ENCODE results near the gene RASSF1. TPM values are rescaled to one million over a fixed set of nuclear protein-coding genes. Genes with fewer than 3 reads are reported as not detected.

The RASSF1 gene
- polyA plus RNA-seq, 2 of the 4 experiments (the other 2 are of a cell fraction): 14.4 to 15.4 TPM

DNA sequence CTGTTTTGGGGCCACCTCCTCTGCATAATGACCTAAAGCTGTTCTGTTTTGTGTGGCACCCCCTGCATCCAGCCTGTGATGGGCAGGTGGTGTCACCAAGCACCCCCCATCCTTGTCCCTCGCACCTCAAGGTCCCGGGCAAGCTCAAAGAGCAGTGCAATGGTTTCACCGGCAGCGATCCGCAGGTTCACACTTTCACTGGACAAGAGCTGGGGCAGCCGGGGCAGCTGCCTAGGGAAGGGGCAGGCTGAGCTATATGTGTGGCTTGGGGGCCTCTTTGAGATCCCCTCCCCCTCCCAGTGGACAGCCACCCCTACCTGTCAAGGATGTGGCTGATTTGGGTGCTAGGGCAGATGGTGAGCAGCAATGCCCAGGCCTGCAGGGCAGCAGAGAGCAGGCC lies 51.5 kb downstream of the RASSF1 start (continued):
- TF ChIP-seq CHD4 (IDR thresholded peaks at IDR 0.05; ENCODE audit: borderline replicate concordance) (no peak), CEBPB (IDR thresholded peaks at IDR 0.05) (no peak), KDM5A (IDR thresholded peaks at IDR 0.05) (no peak), PHF8 (IDR thresholded peaks at IDR 0.05; ENCODE audit: borderline replicate concordance, low read depth) (no peak), SREBF2 (IDR thresholded peaks at IDR 0.05) (no peak), GATA3 (IDR thresholded peaks at IDR 0.05; ENCODE audit: borderline replicate concordance) (no peak), EHMT2 (IDR thresholded peaks at IDR 0.05; ENCODE audit: low read depth) (no peak), TP53 (CRISPR knock-in tag; IDR thresholded peaks at IDR 0.05) (no peak)
- TF ChIP-seq, protein P1, sequence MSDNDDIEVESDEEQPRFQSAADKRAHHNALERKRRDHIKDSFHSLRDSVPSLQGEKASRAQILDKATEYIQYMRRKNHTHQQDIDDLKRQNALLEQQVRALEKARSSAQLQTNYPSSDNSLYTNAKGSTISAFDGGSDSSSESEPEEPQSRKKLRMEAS (IDR thresholded peaks at IDR 0.05): no peak

DNA sequence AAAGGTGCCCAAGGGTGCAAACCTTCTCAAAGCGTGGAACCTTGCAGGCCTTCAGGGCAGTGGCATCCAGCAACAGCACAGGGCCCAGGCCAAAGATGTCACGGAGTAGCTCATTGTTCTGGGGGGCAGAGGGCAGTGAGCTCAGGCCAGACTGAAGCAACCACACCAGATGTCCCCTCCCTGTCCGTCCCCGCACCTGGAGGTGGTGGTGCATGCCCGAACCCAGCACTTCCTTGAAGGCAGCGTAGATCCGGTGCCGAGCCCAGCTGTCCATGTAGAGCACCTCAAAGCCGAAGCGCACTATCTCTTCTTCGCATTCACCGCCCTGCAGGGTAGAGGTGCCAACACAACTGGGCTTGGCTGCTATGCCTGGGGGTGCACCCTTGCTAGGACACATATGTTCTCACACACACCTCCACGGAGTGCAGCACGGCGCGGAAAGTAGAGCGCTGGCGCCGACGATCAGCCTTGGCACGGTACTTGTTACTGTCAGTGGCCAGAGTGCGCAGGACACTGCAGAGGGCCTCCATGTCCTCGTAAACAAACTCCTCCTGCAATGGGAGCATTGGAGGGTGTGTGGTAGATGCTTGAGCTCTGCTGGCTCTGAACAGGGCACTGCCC lies 52.1 kb downstream of the RASSF1 start:
- ChIA-PET CTCF (interaction anchor here (1.0 to 1.4 kb wide), 2 partner anchors 11 to 16 kb away, joined by 3 to 6 read pairs; no protein-coding TSS in a partner anchor), POLR2A (no interaction called here)
- FAIRE-seq (no peak), ATAC-seq (no peak), DNase-seq (ENCODE audit: low read depth in 1 of 2, low spot score in 1 of 2) (no peak)
- Histone ChIP-seq H3K9me3 (no peaks in the 10 kb centered on the region), H3K4me2 (no peak overlapping the region), H3K4me3 (no peak overlapping the region), H3K4me1 (peaks cover 13% of the 10 kb centered on the region; the same call in 2 of the 3 replicates), H3K27ac (no peak overlapping the region)
- 95% methylated on average over 20 of the region's 23 CpGs for WGBS (ENCODE audit: missing lambda C conversion rate)
- TF ChIP-seq, protein P2, sequence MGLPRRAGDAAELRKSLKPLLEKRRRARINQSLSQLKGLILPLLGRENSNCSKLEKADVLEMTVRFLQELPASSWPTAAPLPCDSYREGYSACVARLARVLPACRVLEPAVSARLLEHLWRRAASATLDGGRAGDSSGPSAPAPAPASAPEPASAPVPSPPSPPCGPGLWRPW (IDR thresholded peaks at IDR 0.05): no peak
- TF ChIP-seq, protein P1 (IDR thresholded peaks at IDR 0.05): no peak
- no peak for TF ChIP-seq ZSCAN20 (CRISPR knock-in tag; IDR thresholded peaks at IDR 0.05)
- TF ChIP-seq MAFK (IDR thresholded peaks at IDR 0.05; ENCODE audit: partially characterized antibody): no peak
- TF ChIP-seq ZNF302 (CRISPR knock-in tag; IDR thresholded peaks at IDR 0.05): no peak
- TF ChIP-seq RARB (CRISPR knock-in tag; IDR thresholded peaks at IDR 0.05): no peak
- TF ChIP-seq KDM1A (IDR thresholded peaks at IDR 0.05; ENCODE audit: low read depth): no peak
- TF ChIP-seq CBX2 (IDR thresholded peaks at IDR 0.05; ENCODE audit: borderline replicate concordance, low read depth): no peak
- no peak for TF ChIP-seq JUN (IDR thresholded peaks at IDR 0.05)
- TF ChIP-seq ESRRA (IDR thresholded peaks at IDR 0.05; ENCODE audit: borderline replicate concordance, low read length): no peak
- no peak for TF ChIP-seq EHF (CRISPR knock-in tag; IDR thresholded peaks at IDR 0.05)
- no peak for TF ChIP-seq RNF2 (IDR thresholded peaks at IDR 0.05; ENCODE audit: borderline replicate concordance, low read depth)
- no peak for TF ChIP-seq FOXS1 (CRISPR knock-in tag; IDR thresholded peaks at IDR 0.05)
- no peak for TF ChIP-seq ZC3H11A (IDR thresholded peaks at IDR 0.05)
- TF ChIP-seq MYC (IDR thresholded peaks at IDR 0.05; ENCODE audit: borderline replicate concordance, low read length): no peak

DNA sequence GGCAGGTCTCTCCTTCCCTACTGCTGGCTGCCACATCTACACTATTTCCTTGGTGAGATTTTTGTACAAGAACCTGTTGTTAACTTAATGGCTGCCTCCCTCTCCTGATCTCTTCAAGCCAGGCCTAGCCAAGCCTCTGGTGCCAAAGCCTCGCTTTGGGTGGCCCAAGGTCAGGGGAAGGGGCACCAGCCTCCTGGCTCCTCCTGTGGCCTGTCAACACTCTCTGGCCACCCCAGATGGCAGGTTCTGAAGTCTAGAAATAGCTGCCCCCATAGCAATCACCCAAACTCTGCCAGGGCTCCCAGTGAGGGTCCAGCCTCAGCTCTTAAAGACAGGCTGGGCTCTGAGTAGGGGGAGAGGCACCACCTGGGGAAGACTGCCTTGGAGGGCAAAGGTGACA lies 53.4 kb downstream of the RASSF1 start:
- Histone ChIP-seq H3K4me3 (no peak overlapping the region), H3K4me1 (peaks cover 8% of the 10 kb centered on the region; the same call in 1 of the 3 replicates), H3K9me3 (no peaks in the 10 kb centered on the region), H3K4me2 (no peak overlapping the region), H3K27ac (no peak overlapping the region)
- DNase-seq (ENCODE audit: low read depth in 1 of 2, low spot score in 1 of 2): no peak
- ChIA-PET CTCF (interaction anchor here (1.0 to 1.4 kb wide), 2 partner anchors 14 to 15 kb away, joined by 3 read pairs; no protein-coding TSS in a partner anchor), POLR2A (no interaction called here)
- no peak for ATAC-seq
- TF ChIP-seq, protein P1 (IDR thresholded peaks at IDR 0.05): no peak
- TF ChIP-seq ESRRA (IDR thresholded peaks at IDR 0.05; ENCODE audit: borderline replicate concordance, low read length) (no peak), ZNF302 (CRISPR knock-in tag; IDR thresholded peaks at IDR 0.05) (no peak), HDAC2 (IDR thresholded peaks at IDR 0.05) (no peak), CEBPB (IDR thresholded peaks at IDR 0.05) (no peak), RARB (CRISPR knock-in tag; IDR thresholded peaks at IDR 0.05) (no peak), EHF (CRISPR knock-in tag; IDR thresholded peaks at IDR 0.05) (no peak), RNF2 (IDR thresholded peaks at IDR 0.05; ENCODE audit: borderline replicate concordance, low read depth) (no peak), CHD2 (IDR thresholded peaks at IDR 0.05; ENCODE audit: low read length, partially characterized antibody) (no peak), JUN (IDR thresholded peaks at IDR 0.05) (no peak), EHMT2 (IDR thresholded peaks at IDR 0.05; ENCODE audit: low read depth) (no peak), FOSL2 (IDR thresholded peaks at IDR 0.05) (no peak), FOSL2 (CRISPR knock-in tag; IDR thresholded peaks at IDR 0.05) (no peak)
- TF ChIP-seq, protein P3, sequence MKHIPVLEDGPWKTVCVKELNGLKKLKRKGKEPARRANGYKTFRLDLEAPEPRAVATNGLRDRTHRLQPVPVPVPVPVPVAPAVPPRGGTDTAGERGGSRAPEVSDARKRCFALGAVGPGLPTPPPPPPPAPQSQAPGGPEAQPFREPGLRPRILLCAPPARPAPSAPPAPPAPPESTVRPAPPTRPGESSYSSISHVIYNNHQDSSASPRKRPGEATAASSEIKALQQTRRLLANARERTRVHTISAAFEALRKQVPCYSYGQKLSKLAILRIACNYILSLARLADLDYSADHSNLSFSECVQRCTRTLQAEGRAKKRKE (CRISPR knock-in tag; IDR thresholded peaks at IDR 0.05; ENCODE audit: low read depth): no peak
- no peak for FAIRE-seq
- WGBS (ENCODE audit: missing lambda C conversion rate): 100% methylated on average over 1 of the region's 1 CpG
